ENCODE measurements around the gene MED16.
A peak's percentile ranks its signal among the peaks of the same experiment; 100 is the strongest.

MED16 gene

DNA sequence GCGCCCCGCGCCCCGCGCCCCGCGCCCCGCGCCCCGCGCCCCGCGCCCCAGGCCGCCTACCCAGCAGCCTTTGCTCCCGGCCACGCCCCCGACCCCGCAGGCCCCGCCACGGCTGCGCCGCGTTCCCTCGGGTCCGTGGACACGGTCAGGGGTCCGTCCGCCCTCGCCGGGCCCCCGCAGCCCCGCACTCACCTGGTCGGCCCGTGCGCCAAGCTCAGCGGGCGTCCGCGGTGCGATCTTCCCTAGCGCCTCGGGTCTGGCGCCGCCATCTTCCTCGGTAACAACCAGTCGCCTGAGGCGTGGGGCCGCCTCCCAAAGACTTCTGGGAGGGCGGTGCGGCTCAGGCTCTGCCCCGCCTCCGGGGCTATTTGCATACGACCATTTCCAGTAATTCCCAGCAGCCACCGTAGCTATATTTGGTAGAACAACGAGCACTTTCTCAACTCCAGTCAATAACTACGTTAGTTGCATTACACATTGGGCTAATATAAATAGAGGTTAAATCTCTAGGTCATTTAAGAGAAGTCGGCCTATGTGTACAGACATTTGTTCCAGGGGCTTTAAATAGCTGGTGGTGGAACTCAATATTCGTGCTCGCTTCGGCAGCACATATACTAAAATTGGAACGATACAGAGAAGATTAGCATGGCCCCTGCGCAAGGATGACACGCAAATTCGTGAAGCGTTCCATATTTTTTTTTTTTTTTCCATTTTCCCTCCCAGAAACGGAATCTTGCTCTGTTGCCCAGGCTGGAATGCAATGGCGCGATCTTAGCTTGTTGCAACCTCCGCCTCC is at the start of gene MED16, which contains the start of gene RNU6-9:
Gene MED16 (minus strand): TSS at position 294 of the 796 bp plus-strand sequence. CDS start 2,056 bp downstream, outside the sequence.
Gene RNU6-9 (plus strand): TSS at position 591 of the 796 bp plus-strand sequence.
- peak; percentile 87 for DNase-seq

DNA sequence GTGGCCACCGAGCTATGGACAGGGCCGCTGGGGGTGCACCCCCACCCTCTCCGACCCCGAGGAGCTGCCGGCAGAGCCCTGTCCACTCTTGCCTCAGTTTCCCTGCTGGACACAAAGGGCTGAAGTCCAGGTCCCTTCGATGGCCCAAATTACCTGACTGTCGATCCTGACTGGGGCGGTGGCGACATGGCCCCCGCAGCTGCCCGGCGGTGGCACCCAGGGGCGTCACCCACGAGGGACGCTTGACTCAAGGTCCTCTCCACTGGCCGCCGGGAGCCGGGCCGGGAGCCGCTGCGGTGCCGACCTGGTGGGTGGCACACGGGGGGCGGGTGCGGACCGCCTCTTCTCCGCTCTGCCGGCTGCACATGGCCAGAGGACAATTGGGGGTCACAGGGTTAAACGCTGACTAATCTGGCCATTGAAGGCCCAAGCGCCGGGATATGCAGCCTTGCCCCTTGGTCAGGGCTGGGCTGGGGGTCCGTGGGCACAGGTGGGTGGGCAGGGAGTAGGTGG is 49.2 kb upstream of the MED16 start:
- DNase-seq: no peak

DNA sequence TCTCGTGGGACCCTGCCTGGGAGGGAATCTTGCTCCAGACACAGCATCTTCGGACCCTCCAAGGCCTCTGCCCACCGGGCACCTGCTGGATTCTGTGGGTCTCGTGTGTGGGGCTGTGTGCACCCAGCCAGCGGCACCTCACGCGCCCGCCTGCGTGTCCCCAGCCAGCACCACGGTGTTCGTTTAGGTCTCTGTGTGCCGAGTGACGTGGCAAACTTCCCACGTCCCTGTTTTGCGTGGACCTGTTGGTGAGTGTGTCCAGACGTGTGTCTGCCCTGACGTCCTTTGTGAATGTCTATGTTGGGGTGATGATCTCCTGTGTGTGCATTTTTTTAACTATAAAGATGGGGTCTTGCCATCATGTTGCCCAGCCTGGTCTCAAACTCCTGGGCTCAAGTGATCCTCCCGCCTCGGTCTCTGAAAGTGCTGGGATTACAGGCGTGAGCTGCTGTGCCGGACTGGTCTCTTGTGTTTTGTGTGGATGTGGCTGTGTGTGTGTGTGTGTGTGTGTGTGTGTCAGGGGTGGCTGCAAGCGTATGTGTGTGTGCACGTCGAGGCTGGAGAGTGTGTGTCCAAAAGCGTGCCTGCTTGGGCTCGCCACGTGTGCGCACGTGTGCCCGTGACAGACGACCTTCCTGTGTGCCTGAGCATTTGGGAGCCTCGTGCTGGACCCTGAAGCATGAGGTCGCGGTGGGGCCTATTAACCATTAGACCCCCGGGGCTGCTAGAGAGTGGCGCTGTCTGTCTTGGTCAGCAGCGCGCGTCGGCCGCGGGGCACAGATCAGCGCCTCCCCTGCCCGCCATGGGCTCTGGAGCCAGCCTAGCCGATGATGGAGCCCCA is 48.5 kb upstream of the MED16 start:
- DNase-seq: no peak

- peak; percentile 66 for DNase-seq
Measured at GRCh38 chr19:940591-941291, 47.8 kb upstream of the MED16 start.

GRCh38 chr19:939922-940321 is 46.9 kb upstream of the MED16 start:
- no peak for DNase-seq

DNA sequence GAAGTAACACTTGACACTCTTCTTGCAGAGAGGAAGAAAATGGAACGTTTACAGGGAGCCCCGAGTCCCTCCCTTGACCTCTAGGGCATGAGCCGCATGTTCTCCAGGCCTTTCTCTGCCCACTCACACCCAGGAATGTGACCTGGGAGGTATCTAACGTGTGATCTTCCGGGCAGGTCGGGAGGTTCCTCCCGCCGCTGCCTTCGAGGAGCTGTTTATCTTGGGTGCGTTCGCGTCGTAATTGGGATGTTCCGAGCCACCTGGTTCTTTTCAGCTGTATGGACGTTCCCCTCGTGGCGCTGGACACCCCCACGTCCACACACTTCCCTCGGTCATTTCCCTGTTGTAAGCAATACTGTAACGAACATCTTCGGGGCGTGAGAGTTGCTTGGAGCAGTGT is 46.5 kb upstream of the MED16 start:
- no peak for DNase-seq

DNA sequence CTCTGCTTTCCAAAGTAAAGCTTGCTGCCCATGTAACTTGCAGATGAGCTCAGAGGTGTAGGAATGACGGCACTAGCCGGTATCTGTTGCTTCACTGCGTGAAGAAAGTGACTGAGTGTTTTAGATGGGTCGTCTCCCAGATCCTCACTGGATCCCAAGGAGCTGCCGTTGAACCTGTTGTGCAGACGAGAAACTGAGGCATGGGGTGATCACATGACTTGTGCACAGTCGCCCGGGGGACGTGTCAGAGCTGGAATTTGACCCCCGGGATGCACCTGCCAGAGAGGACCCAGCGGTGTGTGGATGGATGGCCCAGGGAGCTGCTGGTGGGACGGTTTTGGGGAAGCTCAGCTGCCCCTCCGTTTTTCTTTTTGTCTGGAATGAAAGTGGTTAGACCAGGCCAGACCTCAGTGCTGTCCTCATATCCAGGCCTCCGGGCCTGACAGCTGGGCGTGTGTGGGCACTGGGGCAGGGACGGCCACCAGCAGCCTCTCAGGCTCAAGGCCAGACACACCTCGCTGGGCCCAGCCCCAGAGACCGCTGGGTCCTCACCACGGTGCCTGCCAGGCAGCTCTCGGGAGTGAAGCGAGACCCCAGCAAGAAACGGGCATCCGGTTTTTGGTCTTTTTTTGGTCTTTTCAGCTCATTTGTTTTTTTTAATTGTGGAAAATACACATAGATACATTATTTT is 45.4 kb upstream of the MED16 start:
- DNase-seq: no peak

DNA sequence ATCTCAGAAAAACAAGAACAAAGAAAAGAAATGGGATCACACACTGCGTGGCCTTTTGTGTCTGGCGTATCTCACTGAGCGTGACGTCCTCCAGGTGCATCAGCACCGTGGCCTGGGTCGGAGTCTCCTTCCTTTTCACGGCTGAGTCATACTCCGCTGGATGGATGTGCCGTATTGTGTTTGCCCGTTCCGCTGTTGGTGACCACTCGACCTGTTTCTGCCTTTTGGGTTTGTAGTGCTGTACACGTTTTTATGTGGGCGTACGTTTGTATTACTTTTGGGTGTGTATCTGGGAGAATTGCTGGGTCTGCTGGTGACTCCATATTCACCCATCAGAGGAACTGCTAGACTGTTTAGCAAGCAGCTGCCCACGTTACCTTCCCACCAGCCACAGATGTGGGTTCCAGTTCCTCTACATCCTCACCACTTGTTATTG is 44.3 kb upstream of the MED16 start:
- DNase-seq: no peak

- no peak for DNase-seq
Measured at GRCh38 chr19:936175-936546, 43.2 kb upstream of the MED16 start.

GRCh38 chr19:934865-935479 is 42.0 kb upstream of the MED16 start:
- DNase-seq: peak; percentile 87

DNA sequence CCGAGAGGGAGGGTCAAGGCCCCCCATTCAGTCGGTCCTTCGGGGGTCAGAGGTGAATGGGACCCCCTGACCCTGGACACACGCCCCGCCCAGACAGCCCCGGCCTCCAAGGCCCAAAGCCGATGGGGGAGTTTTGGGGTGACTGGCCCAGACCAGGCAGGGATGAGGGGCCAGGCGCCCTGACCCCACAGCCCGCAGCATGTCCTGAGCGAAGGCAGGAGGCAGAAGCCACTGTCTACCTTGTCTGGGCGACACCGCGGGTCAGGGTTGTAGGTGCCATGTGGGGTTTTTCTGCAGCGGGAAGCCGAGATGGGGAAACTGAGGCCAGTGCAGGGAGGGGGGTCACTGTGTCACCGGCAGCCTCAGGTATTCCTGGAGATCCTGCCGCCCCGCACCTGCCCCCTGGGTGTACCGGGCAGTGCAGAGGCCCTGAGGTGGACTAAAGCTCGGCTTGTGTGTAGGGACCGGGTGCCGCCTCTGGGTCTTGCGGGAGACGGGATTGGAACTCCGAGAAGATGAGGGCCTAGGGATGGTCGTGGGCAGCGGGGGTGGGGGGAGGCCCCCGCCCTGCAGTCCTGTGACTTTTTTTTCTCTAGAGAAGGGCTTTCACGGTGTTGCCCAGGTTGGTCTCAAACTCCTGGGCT is 41.3 kb upstream of the MED16 start:
- DNase-seq: no peak

GRCh38 chr19:933553-933882 is 40.5 kb upstream of the MED16 start:
- no peak for DNase-seq

- no peak for DNase-seq
Measured at GRCh38 chr19:932648-933552, 39.9 kb upstream of the MED16 start.

- no peak for DNase-seq
Measured at GRCh38 chr19:931860-932647, 39.1 kb upstream of the MED16 start.

- DNase-seq: no peak
Measured at GRCh38 chr19:929891-930258, 36.9 kb upstream of the MED16 start.

DNA sequence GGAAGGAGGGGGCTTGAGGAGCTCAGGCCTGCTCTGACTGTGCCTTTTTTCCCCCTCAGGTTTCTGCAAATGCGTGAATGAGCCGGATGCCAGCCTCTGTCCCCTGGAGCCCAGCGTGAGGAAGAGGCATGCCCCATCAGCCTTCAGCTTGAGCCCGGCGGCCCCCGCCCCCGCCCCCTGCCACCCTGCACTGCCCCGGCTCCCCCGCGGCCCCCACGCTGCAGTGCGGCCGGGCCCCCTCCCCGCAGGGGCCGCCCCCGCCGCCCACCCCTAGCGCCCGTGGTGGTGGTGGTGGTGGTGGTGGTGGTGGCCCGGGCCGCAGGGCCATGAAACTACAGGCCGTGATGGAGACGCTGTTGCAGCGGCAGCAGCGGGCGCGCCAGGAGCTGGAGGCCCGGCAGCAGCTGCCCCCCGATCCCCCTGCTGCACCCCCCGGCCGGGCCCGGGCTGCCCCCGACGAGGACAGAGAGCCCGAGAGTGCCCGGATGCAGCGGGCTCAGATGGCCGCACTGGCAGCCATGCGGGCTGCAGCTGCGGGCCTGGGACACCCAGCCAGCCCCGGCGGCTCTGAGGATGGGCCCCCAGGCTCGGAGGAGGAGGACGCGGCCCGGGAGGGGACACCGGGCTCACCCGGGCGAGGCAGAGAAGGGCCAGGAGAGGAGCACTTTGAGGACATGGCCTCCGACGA is 36.4 kb upstream of the MED16 start:
- DNase-seq: no peak

- no peak for DNase-seq
Measured at GRCh38 chr19:928471-929202, 35.6 kb upstream of the MED16 start.

DNA sequence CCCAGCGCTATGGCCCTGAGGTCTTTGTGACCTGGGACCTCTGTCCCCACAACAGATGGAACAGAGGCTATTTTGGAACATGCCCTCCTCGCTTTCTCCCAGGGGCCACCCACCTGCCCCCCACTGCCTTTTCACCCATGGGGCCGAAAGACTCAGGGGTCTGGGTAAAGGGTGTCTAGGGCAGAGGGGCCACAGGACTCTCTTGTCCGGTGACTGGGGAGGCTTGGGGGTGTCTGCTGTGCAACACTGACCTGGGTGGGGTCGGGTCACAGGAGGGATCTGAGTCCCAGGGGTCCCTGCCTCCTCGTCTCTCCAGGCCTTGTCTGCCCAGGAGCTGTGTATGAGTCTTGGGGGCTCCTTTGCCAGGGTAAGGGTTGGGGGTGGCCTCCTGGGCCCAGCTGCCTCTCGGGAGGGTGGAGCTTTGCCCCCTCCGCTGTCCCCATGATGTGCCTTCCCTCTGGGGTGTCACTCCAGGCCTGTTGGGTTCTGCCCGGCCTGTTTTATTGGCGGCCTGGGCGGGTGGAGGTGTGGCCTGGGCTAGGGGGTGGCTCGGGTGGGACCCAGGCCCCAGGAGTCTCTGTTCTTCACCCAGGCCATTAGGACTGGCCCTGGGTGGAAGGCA is 34.9 kb upstream of the MED16 start:
- no peak for DNase-seq
